HG03103 (cell line): ENCODE results near the gene RPP30.

ENCODE experiments used
- ATAC-seq: cut with Tn5 transposase; IDR thresholded peaks from one replicate; pipeline ENCODE4 v1.9.1; 2021; ENCODE audit warnings: low read depth; ENCODE audit not compliant: unreplicated experiment

Gene RPP30

DNA sequence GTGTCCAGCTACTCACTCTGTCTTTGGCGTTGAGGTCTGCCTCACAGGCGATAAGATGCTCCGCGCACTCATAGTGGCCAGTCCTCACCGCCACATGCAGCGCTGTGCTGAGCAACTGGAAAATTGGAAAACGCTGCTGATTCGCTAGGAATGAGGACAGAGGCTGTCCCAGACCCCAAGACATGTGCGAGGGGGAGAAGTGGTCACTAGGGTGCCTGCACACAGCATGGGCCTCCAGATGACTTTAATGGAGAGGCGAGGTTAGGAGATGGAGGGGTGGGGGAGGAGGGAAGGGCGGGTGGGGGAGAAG lies 43.9 kb downstream of the RPP30 start:
- no peak for ATAC-seq

DNA sequence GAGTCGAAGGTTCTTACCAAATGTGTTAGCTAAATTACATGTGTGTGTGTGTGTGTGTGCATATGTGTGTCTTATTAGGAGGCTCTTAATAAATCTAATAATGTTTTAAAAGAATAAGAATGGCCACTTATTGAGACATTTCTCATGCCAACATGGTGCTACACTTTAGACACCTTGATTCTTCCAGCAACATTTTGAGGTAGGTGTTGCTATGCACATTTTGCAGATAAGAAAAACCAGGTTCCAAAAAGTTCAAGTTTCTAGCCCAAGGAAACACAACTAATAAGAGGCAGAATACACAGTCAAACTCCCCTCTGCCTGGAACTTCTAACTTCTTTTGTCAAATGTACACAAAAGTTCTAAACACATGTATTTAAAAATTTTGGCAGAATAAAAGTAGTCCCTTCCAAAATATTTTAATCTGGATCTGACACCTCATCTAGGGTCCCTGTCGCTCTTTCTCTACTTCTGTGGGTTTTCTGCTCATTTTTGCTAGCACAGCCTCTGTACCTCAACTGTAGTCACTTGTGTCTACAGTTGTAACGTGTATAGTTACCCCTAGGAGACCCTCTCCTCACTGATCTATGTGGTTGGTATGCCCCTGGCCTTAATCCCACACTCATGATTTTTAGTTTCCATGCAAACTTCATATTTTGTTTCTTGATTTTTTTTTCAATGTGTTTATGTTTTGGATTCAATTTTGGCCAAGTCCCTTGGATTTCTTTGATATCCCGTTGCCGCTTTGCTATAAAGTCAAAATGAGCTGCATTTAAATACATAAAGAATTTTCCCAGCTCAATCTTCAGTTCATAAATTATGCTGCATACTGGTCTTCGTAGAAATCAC lies 44.8 kb downstream of the RPP30 start:
- no peak for ATAC-seq

GRCh38 chr10:90917238-90917967 lies 45.6 kb downstream of the RPP30 start:
- no peak for ATAC-seq

DNA sequence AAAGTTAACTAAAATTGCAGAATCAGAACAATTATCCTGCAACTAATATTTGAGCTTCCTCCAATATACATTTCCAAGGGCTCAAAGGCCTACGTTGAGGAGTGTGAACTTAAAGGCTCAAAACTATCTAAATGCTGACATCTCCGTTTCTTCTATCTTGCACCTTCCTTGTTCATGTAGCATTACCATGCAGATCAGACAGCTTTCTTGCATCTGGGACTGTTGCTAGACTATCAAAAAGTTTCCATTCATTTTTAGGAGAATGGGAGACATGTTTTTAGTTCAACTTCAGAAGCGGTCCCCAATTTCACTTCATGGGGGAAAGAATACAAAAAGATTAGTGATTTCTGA lies 46.2 kb downstream of the RPP30 start:
- ATAC-seq = no peak

DNA sequence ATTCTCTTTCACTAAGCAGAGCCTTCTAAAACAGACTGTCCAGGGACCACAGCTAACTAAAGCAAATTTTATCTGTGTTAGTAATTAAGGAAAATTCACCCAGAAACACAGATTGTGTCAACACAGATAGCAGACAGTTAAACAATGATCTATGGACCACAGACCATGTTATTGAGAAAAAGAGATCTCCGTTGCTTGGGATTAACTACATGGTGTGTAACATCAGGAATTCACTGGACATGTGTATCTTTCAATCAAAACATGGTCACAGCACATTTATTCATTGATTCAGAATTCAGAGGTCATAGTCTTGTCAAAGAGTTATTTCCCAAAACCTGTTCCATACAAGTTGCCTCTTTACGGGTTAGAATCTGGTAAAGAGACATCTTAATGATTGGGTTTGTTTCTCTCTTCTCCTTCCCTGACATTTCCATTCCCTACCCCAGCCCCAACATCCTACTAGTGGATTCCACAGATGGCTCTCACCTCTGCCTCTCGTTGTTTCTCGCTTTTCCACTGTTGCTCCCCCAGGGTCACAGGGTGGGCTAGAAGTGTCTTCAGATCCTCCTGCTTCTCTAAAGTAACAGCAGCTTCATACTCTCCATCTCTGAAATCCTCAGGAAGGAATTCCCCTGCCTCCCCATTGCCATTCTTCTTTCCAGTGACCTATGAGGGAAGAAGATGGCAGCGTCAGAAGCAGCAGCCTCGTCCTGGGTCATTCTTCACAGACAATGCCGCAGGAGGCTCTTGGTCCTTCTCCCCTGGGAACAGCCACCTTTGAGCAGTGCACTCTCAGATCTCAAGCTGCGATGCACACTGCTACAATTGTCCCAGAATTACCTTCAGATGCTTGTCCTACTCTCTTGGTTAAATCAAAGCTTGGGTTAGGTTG lies 48.2 kb downstream of the RPP30 start:
- no peak for ATAC-seq

GRCh38 chr10:90920986-90921666 lies 49.4 kb downstream of the RPP30 start, which contains the start of gene ANKRD1:
ANKRD1 (minus strand) TSS chr10:90921087; CDS start chr10:90921027, 60 bp downstream.
- no peak for ATAC-seq

DNA sequence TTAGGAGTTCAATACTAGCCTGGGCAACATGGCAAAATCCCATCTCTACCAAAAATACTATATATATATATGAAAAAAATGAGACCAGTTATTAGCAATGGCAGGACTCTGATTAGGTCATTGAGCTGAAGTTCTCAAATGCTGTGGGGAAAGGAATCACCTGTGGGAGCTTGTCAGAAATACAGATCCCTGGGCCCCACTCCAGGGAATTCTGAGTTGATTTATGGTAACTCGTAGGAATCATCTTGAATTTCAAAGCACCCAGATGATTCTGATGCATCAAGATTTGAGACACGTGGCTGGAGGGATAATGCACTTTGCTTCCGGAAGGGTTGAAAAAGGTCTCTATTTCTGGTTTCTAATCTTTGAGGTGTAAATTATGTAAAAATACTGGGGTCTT lies 50.1 kb downstream of the RPP30 start:
- no peak for ATAC-seq

DNA sequence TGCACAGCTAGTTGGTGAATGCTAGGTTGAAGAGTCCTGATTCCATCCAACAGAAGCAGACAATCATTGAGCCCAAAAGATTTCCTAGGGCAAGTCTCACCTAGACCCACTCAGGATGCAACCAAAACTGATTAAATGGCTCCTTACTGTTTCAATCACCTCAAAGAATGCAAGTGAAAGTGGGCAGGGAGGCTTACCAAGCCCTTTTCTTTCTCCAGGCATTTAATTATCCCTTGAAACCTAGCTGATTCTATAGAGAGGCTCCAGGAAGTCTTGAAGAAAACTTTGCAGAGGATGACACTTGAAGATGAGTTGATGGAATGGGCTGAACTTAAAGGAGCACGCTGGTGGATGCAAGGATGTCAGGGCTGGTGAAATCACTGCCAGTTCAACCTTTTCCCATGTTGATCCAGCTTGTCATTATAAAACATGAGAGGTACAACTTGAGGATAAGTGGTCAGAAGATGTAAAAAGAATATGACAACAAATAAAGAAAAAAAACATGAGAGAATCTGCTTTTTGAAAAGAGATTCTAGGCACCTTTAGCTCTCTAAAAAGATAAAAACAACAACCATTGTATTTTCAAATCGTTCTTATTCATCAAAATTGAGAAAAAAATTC lies 51.4 kb downstream of the RPP30 start:
- ATAC-seq = no peak

GRCh38 chr10:90924552-90924951 lies 52.8 kb downstream of the RPP30 start:
- no peak for ATAC-seq

GRCh38 chr10:90925079-90926029 lies 53.6 kb downstream of the RPP30 start:
- no peak for ATAC-seq

DNA sequence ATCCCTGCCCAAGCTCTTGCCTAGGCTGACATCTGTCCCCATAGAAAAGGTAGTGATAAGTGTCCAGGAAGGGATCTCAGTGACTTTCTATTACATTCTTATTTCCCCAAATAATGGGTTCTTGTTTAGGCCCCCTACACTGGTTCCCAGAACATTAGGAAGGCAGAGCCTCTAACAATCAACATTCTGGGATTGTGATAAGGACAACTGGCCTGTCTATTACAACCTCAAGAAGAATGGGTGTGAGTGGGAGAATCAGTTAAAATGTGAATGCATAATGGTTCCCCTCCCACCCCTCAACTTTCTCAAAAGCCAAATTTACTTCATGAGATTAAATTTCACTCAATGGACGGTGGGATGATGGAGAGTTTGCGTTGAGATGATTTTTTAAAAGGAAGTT lies 55.5 kb downstream of the RPP30 start:
- ATAC-seq = no peak

DNA sequence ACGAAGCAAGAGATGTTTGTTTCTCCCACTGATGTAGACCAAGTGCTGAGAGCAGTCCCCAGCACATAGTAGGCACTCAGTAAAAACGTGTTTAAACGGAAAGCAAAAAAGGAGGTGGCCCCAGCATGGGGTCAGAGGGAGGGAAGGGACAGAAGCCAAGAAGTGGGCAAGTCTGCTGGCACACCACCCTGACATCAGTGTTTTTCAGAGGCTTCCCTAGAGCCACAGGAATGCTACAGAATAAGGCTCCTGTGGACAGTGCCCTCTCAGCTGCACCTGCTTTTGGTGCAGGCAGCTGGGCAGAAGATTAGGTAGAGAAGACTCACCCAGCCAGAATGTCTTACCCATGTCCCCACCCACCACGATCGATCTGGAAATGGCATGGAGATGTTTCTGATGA lies 57.4 kb downstream of the RPP30 start:
- no peak for ATAC-seq

DNA sequence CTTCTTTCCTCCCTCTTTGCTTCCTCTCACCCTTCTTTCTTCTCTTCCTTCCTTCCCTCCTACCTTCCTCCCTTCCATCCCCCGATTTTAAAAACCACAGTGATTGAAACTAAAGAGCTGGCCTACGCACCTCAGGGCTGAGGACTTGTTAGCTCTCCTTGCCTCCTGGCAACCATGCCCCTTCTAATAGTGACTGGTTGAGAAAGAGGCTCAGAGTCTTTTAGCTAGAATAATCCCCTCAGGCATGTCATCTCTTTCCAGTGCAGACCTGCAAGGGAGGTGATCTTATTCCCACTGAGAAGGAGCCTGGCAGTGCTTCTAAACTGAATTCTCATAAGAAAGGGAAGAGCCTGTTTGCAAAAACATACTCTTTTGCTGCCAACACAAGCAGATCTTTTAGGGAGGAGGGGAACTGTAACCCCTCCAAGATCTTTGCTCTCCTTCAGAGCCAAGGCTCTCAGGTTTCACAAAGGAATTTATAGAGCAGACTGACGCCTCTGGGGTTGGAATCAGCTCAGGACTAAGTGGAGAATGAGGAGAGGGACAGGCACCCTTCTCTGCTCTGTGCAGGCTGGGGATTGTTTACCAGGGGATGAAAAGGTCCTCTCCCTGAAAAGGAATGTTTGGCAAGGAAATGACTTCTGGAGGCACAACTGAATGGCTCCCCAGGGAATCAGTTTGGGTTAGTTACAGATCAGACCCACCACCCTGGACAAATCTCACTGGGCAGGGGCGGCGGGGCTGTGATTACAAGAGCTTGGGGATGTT lies 58.5 kb downstream of the RPP30 start:
- no peak for ATAC-seq

- ATAC-seq = no peak
These were observed 59.4 kb downstream of the RPP30 start for GRCh38 chr10:90930971-90931871.

GRCh38 chr10:90935581-90936275 lies 64.0 kb downstream of the RPP30 start:
- no peak for ATAC-seq

DNA sequence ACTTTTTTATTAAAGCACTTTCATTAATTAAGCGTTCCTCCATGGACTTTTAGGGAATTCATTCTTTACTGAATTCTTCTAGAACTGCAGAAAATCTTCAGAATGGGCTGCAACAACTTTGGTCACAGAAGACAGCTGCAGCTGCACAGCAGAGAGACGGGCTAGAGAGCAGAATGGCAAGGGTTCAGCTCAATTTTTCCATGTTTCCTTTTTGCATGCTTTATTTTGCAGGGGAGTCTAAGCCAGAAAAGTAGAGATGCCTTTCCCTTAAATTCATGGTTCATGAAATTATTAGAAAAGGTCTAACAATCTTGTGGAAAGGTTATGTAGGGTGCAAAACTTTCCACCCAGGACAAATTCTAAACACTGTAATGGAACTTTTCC lies 64.5 kb downstream of the RPP30 start:
- ATAC-seq = no peak
